GM18499 (cell line): ENCODE measurements around the gene MFAP4.

ENCODE experiments used
- ATAC-seq: cut with Tn5 transposase; IDR thresholded peaks from one replicate; pipeline ENCODE4 v1.9.1; 2021; ENCODE audit warnings: moderate number of reproducible peaks; ENCODE audit not compliant: insufficient read depth, unreplicated experiment

MFAP4 gene

DNA sequence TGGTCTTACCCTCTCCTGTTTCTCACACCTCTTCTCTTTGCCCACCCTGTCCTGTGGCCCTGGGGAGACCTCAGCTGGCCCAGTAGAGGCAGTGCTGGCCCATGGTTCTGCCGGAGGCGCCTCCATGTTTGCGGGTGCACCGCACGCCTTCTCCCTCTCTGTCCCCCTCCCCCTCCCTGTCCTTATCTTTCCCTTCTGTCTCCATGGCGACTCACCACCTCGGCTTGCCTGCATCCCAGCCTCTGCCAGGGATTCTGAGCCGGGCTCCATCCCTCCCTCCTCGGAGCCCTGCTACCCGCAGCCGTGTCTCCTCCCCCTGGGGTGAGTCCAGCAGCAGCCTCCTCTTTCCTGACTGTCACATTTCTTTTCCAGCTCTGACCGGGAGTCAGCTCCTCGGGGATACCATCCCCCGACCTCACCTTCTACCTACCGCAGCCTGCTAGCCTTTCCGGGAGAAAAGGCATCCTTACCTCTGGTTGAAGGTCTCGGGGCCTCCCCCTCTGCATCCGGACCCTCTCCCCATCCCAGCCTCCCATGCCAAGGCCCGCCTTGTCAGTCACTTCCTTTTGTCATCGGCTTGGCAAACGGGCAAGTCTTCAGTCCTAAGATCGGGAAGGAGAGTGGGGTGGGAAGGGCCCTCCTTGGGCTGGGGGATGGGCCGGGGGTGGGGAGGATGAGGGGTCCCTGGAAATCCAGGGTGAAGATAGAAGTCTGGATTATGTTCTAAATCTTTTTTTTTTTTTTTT lies 24.1 kb upstream of the MFAP4 start, which contains the start of gene RNF112:
TSS of gene RNF112 (plus strand) at position 358 of the 746 bp plus-strand sequence. CDS start at position 535, 177 bp downstream.
- no peak for ATAC-seq

DNA sequence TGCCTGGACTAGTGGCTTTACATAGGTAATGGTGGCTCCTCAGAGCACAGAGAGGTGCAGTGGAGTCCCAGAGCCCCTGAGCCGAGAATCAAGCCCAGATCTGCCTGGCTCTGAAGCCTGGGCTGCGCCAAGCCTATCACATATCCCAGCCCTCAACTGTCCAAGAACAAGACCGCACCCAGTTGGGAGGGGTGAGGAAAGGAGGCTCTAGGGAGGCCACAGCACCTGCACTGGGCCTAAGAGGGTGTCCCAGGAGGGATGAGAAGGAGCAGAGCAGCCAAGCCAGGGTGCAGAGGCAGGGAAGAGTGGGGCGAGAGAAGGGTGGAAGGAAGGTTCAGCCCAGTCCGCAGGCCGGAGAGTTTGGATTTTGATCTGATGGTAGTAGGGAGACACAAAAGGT lies 23.1 kb upstream of the MFAP4 start:
- no peak for ATAC-seq

DNA sequence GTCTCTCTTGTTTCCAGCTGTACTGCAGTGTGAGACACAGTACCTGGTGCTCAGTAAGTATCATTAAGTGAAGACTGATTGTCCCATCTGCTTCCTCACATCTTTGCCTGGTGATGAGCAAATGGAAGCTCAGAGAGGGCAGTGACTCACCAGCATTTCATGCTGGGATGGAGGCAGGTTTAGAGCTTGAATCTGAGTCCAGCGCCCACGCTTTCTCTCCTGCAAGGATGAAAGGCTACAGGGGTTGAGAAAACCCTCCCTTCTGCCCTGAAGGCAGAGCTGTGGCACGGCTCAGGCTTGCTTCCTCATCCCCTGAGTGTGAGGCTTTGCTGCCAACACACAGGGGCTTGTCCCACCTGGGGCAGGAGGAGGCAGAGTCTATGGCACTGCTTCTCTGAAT lies 22.5 kb upstream of the MFAP4 start:
- no peak for ATAC-seq

DNA sequence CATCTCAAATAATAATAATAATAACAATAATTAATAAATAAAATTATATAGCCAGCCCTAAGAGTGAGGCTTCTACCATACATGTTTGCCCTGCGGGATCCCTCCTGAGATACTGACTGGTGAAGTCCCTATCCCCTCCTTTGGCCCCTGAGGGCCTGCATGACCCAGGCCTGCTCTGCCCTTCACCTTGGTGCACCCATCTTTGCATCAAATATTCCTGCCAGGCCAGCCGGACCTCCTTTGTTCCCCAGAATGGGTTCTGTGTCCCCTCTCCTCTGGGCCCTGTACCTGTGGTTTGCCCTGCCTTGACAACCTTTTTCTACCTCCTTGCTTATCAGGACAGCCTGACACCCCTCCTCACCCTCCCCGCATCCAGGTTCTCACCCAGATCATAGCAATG lies 22.1 kb upstream of the MFAP4 start:
- ATAC-seq = no peak

DNA sequence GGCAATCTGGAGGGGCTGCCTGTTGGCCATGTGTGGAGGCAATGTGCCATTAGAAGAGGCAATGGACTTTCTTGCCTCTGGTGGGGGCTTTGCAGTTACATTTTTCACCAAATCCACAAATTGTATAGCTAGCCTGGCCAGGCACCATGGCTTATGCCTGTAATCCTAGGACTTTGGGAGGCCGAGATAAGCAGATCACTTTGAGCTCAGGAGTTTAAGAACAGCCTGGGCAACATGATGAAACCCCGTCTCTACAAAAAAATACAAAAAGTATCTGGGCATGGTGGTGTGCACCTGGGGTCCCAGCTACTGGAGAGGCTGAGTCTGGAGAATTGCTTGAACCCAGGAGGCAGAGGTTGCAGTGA lies 21.3 kb upstream of the MFAP4 start:
- no peak for ATAC-seq

DNA sequence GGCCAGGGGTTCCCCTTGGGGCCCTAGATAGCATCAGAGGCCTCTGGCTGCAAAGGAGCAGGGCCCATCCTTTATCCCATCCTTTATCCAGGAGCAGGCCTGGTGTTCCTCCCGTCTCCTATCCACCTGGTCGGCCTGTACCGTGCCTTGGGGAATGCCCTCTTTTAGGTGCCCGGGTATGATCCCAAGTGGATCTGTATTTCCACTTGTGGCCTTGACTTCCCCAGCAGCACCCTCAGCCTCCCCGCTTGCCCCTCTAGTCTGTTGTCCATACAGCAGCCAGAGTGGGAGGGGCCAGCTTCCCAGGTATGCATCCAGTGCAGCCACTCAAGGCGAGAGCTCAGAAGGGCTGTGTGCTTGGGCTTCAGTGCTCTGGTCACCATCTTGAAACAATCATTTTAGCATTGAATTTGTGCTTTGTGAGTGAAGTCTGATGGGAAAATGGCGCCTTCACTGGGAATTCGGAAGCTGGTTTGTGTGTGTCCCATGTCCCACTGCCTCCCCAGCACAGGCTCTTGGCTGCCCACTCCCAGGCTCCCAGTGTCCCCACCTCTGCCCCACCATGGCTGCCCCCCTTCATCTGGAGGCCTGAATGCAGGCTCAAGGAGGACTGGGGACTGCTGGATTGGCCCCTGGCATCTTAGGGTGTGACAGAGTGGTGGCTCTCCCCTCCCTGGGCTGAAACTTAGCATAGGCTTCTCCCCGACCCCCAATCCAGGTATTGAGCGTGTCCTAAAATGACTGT lies 20.8 kb upstream of the MFAP4 start:
- ATAC-seq = no peak

DNA sequence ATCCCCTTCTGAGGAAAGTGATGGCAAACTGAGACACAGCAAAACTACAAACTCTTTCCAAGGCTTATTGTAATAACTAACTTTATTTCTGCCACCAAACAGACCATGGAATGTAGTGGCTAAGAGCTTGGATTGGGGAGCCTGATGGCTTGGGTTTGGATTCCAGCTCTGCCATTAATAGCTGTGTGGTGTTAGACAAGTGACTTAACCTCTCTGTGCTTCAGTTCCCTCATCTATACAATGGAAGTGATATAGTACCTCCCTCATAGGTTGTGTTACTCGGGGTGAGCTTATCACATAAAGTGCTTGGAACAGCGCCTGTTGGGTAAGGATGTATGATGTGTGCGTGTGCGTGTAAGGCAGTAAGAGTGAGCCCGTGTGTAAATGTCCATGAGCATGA lies 18.1 kb upstream of the MFAP4 start:
- no peak for ATAC-seq

DNA sequence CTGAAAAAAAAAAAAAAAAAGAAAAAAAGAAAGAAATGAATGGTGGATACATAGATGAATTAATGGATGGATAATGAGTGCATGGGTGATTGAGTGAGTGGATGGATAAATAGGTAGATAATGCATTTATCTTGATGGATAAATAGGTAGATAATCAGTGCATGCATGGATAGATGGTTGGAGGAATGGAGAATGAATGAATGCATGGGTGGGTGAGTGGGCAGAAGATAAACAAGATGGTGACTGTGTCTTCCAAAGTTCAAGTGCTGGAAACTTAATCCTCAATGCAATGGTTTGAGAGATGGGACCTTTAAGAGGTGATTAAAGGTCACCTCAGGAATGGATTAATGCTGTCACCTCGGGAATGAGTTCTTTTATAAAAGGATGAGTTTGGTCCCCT lies 17.3 kb upstream of the MFAP4 start:
- ATAC-seq = no peak

DNA sequence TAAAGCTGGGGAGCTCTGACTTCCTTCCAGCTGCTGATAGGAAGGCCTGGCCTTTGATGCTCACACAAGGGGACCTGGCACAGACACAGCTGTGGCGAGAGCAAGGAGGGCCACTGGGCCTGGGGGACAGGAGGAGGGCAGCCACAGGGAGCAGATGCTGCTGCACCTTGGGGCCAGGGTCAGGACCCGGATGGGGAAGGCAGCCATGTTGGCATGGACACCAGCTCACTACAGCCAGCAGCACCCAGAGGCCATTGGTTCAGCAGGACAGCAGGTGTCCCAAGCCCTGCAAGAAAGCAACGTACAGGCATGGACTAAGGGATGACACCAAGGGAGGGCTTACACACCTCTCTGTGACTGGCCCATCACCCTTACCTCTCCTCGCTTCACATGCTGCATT lies 16.0 kb upstream of the MFAP4 start:
- ATAC-seq = no peak

DNA sequence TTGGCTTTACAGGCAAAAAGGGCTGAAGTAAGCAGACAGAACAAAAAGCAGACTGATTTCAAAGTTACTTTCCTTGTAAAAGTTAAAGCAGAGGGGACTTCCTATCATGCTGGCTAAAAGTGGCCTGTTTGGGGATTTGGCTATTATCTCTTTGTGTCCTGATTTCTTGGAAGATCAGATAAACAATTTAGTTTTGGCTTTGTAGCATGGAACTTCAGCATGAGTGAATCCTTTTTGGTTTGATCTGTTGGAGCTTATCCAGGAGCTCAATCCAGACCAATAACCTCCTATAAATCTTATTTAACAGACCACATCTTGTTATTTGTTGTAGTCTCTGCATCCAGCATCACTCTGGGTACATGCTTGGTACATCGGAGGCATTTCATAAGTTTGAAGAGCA lies 15.2 kb upstream of the MFAP4 start:
- ATAC-seq = no peak

DNA sequence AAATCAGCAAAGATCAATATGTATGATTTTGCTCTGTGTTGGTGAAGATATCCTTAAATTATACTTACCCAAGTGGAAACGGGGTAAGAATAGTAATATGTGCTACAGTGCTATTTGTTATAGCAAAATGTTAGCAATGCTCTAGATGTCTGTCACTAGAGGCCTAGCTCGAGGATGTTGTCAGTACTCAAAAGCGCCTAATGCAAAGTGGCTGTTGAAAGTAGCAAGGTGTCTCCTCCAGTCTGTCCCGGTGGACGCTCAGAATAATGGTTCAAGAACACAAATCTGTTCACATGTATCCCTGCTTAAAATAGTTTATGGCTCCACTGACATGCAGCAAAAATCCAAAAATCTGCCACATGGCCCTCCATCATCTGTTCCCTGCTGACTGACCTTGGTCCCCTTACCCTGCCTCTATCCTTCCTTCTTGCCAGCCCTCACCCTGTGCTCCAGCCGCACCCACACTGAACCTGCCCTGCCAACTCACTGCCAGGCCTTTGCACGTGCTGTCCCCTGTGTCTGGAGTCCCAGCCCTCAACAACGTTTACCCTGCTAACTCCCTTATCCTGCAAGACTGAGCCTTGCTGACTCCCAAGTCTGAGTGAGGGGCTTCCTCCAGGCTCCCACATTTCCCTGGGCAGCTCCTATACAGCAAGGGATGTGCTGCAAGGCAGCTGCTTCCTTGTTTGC lies 14.5 kb upstream of the MFAP4 start:
- ATAC-seq = no peak

DNA sequence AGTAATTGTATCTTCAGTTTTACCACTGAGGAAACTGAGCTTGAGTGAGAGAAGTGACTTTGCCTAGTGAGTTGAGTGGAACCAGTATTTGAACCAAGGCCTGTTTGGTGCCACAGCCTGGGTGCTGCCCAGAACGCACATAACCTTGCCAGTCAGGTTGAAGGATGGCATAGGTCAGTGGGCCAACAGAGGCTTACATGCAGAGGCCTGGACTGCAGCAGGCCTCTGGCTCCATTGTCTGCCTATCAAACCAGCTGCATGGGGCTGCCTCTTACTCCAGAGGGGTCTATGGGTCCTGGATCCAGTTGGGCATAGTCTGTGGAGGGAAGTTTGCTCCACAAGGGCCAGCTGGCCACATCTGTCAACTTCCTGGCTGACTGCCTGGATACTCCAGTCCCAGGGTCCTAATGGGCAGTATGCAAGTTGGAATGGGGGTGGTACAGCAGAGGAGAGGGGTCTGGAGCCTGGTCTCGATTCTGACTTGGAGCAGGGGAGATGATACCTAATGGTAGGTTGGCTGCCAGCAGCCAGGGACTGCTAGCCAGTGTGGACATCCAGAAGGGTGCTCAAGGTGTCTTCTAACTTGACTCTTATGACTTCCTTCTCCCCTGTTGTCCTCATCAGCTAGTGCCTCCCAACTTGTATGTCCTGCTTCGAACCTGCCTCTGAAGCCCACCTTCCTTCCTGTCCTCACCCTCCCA lies 12.9 kb upstream of the MFAP4 start:
- no peak for ATAC-seq

DNA sequence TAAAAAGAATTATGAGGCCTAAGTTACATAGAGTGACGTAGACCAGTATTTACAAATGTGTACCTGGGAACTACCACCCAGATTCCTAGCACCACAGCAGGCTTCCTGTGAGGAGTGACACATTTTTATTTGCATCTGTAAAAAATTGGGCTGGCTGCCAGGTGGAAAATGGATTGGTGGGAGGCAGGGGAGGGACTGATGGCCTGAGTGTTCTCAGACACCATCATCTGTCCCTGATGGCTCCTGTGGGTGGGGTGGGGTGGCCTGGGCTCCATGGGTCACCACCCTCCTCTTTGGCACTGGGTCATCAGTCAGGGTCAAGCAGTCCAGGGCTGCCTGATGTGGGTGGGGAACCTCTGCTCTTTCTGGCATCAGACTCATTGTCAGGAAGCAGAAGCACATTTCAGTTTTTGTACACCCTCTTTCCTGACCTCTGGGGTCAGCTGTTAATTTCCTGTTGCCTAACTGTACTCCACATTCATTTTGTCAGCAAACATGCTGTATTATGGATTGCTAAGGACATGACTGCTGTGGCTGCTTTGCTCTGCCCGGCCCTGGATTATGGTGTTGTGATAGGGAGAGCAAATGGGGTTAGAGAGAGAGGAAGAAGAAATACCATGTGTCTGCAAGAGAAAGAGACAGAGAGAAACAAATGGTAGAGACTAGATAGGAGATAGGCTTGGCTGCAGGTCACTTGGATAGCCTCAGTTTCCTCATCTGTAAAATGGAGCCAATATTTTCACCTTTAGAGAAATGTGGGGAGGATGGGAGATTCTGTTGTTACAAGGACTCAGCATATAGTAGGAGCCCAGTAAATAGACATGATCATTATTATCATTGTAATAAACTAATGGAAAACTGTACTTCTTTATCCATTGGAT lies 11.6 kb upstream of the MFAP4 start:
- no peak for ATAC-seq

DNA sequence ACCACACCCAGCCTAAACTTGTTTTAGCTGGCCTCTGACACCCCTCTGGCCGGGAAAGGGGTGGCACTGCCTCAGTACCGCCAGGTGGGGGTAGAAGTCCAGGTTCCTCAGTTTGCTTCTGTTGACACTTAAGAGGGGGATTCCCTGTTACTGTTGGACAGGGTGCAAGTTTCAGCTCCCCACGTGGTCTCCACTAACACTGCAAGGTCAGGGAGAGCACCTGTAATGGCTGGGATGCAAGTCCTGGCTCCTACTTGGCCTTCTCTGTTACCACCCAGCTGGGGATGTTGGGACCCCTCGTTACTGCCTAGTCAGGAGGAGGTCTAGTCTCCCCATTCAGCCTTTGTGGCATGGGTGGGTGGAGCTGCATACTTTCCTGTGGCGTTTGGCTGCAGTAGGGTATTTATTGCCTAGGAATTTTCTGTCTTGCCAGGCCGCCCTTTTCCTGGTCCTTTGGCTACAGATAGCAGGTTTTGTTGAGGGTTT lies 10.6 kb upstream of the MFAP4 start:
- ATAC-seq = no peak

DNA sequence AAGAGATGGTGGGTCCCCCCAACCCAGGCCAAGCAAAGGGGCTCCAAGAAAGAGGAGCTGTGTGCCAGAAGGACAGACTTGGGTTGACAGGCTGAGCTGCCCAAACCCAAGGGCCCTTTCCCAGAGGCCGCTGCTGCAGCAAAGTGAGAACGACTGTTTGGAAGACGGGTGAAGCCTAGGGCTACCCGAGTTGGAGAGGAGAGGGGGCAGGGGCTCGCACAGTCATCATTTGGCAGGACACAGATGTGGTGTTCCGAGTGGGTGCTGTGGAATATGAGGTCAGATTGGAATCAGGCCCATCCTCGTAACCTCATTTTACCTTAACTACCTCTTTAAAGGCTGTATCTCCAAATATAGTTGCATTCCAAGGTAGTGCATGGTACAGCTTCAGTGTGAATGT lies 5.3 kb upstream of the MFAP4 start:
- no peak for ATAC-seq

DNA sequence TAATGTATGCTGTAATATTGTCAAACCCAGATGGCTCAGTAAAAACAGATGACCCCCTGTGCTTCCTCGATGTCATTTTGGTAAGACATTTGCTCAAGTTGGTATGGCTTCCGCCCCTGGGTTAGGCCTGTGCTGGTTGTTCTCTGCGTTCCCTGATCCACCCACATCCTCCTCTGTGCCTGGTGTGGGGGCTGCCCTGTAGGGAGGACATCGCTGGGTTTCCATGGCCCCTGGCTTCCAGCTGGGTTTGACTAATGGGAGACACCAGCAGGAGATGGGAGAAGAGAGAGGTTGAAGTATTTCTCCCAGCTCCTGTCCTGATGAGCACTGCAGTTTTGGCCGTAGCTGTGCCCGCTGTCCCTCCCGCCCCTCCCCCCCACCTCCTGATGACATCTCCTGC lies 4.4 kb upstream of the MFAP4 start:
- ATAC-seq = no peak

DNA sequence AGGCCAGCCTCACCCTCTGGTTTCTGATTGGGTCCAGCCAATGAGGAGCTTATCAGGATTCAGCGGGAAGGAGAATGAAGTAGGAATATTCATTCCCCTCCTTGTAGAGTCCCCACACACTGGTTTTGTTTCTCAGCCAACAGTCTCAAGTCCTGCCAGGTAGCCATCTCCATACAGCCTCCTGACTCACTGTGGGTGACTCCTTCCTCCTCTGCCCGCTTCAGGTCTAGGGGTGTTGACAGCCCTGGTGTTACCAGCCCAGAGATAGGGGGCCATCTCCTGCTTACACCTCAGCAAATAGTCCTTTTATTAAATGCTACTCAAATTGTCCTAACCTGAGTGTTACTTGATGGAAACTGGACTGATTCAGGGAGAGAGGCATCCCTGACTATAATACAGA lies 4.0 kb upstream of the MFAP4 start:
- no peak for ATAC-seq

DNA sequence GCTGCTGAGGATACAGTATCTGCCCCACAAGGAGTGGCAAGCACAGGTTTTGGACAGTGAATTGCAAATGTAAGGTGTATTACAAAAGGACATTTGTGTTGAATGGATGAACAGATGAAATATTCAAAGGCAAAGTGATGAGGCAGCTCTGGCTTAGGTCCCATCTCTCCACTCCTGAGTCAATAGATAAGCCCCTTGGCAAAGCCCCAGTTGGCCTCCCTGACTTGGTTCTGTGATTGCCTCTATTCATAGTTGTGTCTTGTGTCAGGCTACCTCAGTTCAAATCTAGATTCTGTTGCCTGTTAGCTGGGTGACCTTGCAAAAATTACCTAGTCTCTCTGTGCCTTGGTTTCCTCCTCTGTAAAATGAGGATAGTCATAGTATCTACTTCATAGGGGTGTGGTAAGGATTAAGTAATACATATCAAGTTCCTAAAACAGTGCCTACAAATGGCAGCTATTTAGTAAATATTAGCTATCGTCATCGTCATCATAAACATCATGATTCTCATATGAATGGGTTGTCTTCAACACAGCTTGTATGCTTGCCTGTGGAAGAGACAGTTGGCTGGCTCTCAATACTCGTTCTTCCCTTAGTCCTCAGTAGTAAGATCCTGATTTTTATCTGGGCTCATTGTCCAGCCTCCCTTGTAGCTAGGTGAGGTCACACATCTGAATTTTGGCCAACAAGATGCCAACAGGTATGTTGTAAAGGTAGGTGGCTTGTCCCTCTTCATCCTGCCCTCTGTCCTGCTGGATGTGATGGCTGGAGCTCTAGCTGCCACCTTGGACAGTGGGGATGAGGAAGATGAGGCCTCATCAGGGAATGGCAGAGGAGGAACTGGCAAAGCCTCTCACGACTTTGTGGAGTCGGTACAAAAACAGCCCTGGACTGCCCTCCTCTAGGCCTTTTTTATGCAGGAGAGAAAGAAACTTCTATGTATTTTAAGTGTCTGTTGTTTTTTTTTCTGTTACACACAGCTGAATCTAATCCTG lies 2.1 kb upstream of the MFAP4 start:
- no peak for ATAC-seq
